Endodermal cell (in vitro differentiated cells): Measurements from ENCODE around the gene FPGS. TPM values are rescaled to one million over a fixed set of nuclear protein-coding genes. Genes with fewer than 3 reads are reported as not detected.
"Not testable (repeated sequence)": the region's sequence is repeated elsewhere in the genome, so short reads cannot be mapped to it uniquely, and the experiment has no call there.

Source experiments
- DNase-seq: peaks from one replicate; pipeline ENCODE4 v3.0.0-alpha.2; 2017
- H3K27ac ChIP-seq: 2 replicates; pipeline ENCODE4 v1.5.1; 2013; ENCODE audit warnings: mild to moderate bottlenecking, low read depth, low read length, moderate library complexity
- H3K27me3 ChIP-seq: 2 replicates; pipeline ENCODE4 v1.6.1; 2013; ENCODE audit warnings: mild to moderate bottlenecking, low read length, moderate library complexity; ENCODE audit not compliant: insufficient read depth, control insufficient read depth, poor library complexity, severe bottlenecking
- H3K36me3 ChIP-seq: 2 replicates; pipeline ENCODE4 v1.7.0; 2013; ENCODE audit warnings: mild to moderate bottlenecking, low read length, moderate library complexity; ENCODE audit not compliant: control insufficient read depth, insufficient read depth
- H3K4me1 ChIP-seq: one replicate; pipeline ENCODE4 v1.7.0; 2013; ENCODE audit warnings: low read length; ENCODE audit not compliant: control insufficient read depth, insufficient read depth
- H3K4me3 ChIP-seq: 2 replicates; pipeline ENCODE4 v1.5.1; 2013; ENCODE audit warnings: mild to moderate bottlenecking, low read length, moderate library complexity
- H3K9ac ChIP-seq: 2 replicates; pipeline ENCODE4 v1.6.1; 2013; ENCODE audit warnings: mild to moderate bottlenecking, low read length, moderate library complexity; ENCODE audit not compliant: poor library complexity, severe bottlenecking; ENCODE audit errors: extremely low read depth
- H3K9me3 ChIP-seq: 2 replicates; pipeline ENCODE4 v1.6.1; 2013; ENCODE audit warnings: mild to moderate bottlenecking, low read length, moderate library complexity; ENCODE audit not compliant: control insufficient read depth
- H3K27ac Mint-ChIP-seq: 2 replicates; pipeline ENCODE4 v1.8.0; 2020; ENCODE audit warnings: mixed read lengths
- H3K27me3 Mint-ChIP-seq: 2 replicates; pipeline ENCODE4 v1.8.0; 2021; ENCODE audit warnings: mild to moderate bottlenecking, mixed read lengths; ENCODE audit not compliant: insufficient read depth
- H3K36me3 Mint-ChIP-seq: 2 replicates; pipeline ENCODE4 v1.8.0; 2020; ENCODE audit warnings: low read depth, mixed read lengths
- H3K4me1 Mint-ChIP-seq: 2 replicates; pipeline ENCODE4 v1.8.0; 2020; ENCODE audit warnings: mixed read lengths
- H3K4me3 Mint-ChIP-seq: 2 replicates; pipeline ENCODE4 v1.8.0; 2020; ENCODE audit warnings: mild to moderate bottlenecking, moderate library complexity, mixed read lengths
- H3K9me3 Mint-ChIP-seq: 2 replicates; pipeline ENCODE4 v1.8.0; 2020; ENCODE audit warnings: mild to moderate bottlenecking, mixed read lengths
- CTCF ChIP-seq: fragments of 200-600 bp; sonication (generic); conservative IDR thresholded peaks from 2 replicates; pipeline ENCODE4 v1.5.0; 2021; ENCODE audit warnings: antibody characterized with exemption, mild to moderate bottlenecking
- WGBS, 2 experiments: methylation state at CpG; one replicate each; pipeline versions ENCODE4 v1.1.5 to v1.1.7; 2013; ENCODE audit warnings: missing lambda C conversion rate in 2 of 2, mixed read lengths in 1 of 2; ENCODE audit not compliant: insufficient coverage in 1 of 2, insufficient read length in 1 of 2; 5-methylcytosine and 5-hydroxymethylcytosine counted together
- total RNA-seq, 2 donors: library from RNA; stranded (reverse); fragmentation: NEBNext Ultra II Directional in 1 of 2; extraction: Animal tissue kit (Norgen Biotek cat#: 25700) in 1 of 2; gene quantifications; 2 replicates in 1 of 2; 3 replicates in 1 of 2; pipeline ENCODE4 v1.2.1, GENCODE V29; 2021

Gene FPGS
- total RNA-seq, 2 donors from 2014 or later: 75.2 to 76.4 TPM

DNA sequence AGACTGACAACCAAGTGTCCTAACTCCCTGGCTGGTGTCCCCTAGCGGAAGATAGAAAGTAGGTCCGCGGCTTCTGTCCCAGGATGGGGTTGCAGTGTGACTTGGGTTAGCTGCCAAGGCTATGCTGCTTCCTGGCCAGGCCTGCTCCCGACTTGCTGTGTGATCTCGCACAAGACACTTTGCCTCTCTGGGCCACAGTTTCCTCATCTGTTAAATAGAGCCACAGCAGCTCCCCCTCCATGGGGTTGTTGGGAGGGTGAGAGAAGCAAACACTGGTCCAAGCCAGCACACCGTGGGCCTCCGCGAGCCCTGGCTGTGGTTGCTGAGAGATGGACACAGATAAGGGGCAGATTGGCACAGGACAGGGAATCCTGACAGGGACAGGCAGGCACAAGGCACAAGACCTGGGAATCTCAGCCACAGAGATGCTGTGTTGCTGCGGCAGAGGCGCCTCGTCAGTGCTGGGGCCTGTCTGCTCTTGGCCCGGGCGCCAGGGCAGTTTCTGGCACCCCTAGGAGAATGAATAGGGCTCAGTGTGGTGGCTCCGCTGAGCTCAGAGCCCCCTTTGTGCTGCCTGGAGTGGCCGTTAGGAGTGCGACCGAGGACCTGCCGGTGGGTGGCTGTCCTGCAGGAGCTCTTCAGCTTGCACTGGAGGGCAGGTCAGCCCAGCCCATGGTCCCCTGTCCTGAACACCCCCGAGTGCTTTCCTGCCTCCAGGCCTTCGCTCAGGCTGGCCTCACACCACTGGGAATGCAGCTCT, 22.4 kb upstream of the FPGS start:
- Histone ChIP-seq H3K27ac (no peak overlapping the region), H3K27me3 (no peaks in the 10 kb centered on the region), H3K4me3 (no peak overlapping the region), H3K9ac (no peak overlapping the region), H3K4me1 (no peaks in the 10 kb centered on the region), H3K36me3 (no peaks in the 10 kb centered on the region), H3K9me3 (no peaks in the 10 kb centered on the region)
- DNase-seq: peak; percentile 57
- TF ChIP-seq CTCF: no peak
- Mint-ChIP-seq H3K27me3 (no peaks in the 10 kb centered on the region), H3K4me1 (no peaks in the 10 kb centered on the region), H3K36me3 (no peaks in the 10 kb centered on the region), H3K9me3 (no peaks in the 10 kb centered on the region), H3K27ac (no peak overlapping the region), H3K4me3 (no peak overlapping the region)
- 87 to 93% methylated on average over 12 to 20 of the region's 20 CpGs for WGBS, 2 experiments

- not testable (repeated sequence) for H3K9me3 ChIP-seq, DNase-seq, H3K9me3 Mint-ChIP-seq, H3K4me1 Mint-ChIP-seq, H3K36me3 ChIP-seq, H3K4me1 ChIP-seq, H3K27me3 ChIP-seq, H3K4me3 Mint-ChIP-seq, H3K9ac ChIP-seq, H3K27ac Mint-ChIP-seq, H3K36me3 Mint-ChIP-seq, H3K27me3 Mint-ChIP-seq, H3K27ac ChIP-seq, H3K4me3 ChIP-seq
- WGBS, 2 experiments: 93 to 94% methylated on average over 8 to 9 of the region's 9 CpGs
Measured at GRCh38 chr9:127780909-127781308, 21.8 kb upstream of the FPGS start.

- Mint-ChIP-seq H3K9me3 (no peaks in the 10 kb centered on the region), H3K27me3 (no peaks in the 10 kb centered on the region), H3K36me3 (peaks cover 3% of the 10 kb centered on the region), H3K4me3 (no peak overlapping the region), H3K27ac (no peak overlapping the region), H3K4me1 (peaks cover 2% of the 10 kb centered on the region)
- Histone ChIP-seq H3K4me3 (no peak overlapping the region), H3K9ac (no peak overlapping the region), H3K9me3 (no peaks in the 10 kb centered on the region), H3K27me3 (no peaks in the 10 kb centered on the region), H3K4me1 (no peaks in the 10 kb centered on the region), H3K36me3 (peaks cover 1% of the 10 kb centered on the region), H3K27ac (no peak overlapping the region)
- TF ChIP-seq CTCF: no peak
- WGBS, 2 experiments: 94 to 100% methylated on average over 3 to 4 of the region's 4 CpGs
- no peak for DNase-seq
Measured at GRCh38 chr9:127781806-127782205, 20.9 kb upstream of the FPGS start.
